Measurements from ENCODE around the gene STX12.

GRCh38 chr1:27724961-27725373, 48.1 kb upstream of the STX12 start:
- TF ChIP-seq EZH2 (IDR thresholded peaks at IDR 0.05; ENCODE audit: insufficient read depth, poor library complexity, severe bottlenecking) (no peak), EZH2phosphoT487 (IDR thresholded peaks at IDR 0.05; ENCODE audit: insufficient read depth, low read depth) (no peak)
